A549 (cell line): ENCODE data around the gene TMEM135.

Experiments used
- CEBPB ChIP-seq, 2 experiments: fragments of >200 bp in 1 of 2; sonication (Bioruptor Twin) in 1 of 2; formaldehyde crosslinking in 1 of 2; IDR thresholded peaks; 2 replicates each; pipeline ENCODE4 v1.6.1; 2012 to 2016
- CHD4 ChIP-seq: fragments of 200-600 bp; sonication (generic); IDR thresholded peaks from 2 replicates; pipeline ENCODE4 v1.6.1; 2016; ENCODE audit warnings: antibody characterized with exemption, mild to moderate bottlenecking, borderline replicate concordance
- MAZ ChIP-seq: fragments of 150-350 bp; IDR thresholded peaks from 2 replicates; pipeline ENCODE4 v1.6.1; 2014; ENCODE audit warnings: antibody characterized with exemption, low read depth, low read length, borderline replicate concordance
- POLR2A ChIP-seq: IDR thresholded peaks from 2 replicates; pipeline ENCODE4 v1.6.1; 2012; ENCODE audit warnings: mild to moderate bottlenecking, low read length
- POLR2AphosphoS2 ChIP-seq: conservative IDR thresholded peaks from 2 replicates; pipeline ENCODE4 v1.6.1; 2012; ENCODE audit warnings: low read length, improper control_type of control experiment, inconsistent platforms
- RAD21 ChIP-seq, 2 experiments: fragments of >200 bp in 1 of 2; sonication (Bioruptor Twin) in 1 of 2; formaldehyde crosslinking in 1 of 2; IDR thresholded peaks in 1 of 2; conservative IDR thresholded peaks in 1 of 2; 2 replicates in 1 of 2; 3 replicates in 1 of 2; pipeline ENCODE4 v1.6.1; 2012 to 2018; ENCODE audit warnings: inconsistent platforms in 1 of 2
- SMC3 ChIP-seq: fragments of >200 bp; sonication (Bioruptor Twin); formaldehyde crosslinking; IDR thresholded peaks from 3 replicates; pipeline ENCODE4 v1.6.1; 2018; ENCODE audit warnings: inconsistent platforms
- SREBF2 ChIP-seq: fragments of 450-650 bp; IDR thresholded peaks from 2 replicates; pipeline ENCODE4 v1.6.1; 2014; ENCODE audit warnings: mild to moderate bottlenecking, moderate library complexity
- ZFP36 ChIP-seq: fragments of 450-650 bp; IDR thresholded peaks from 2 replicates; pipeline ENCODE4 v1.6.1; 2014; ENCODE audit warnings: borderline replicate concordance; ENCODE audit not compliant: partially characterized antibody
- TF ChIP-seq, protein P1 (sequence below): fragments of >200 bp; sonication (Bioruptor Twin); formaldehyde crosslinking; IDR thresholded peaks from 3 replicates; pipeline ENCODE4 v1.5.1; 2016
- TF ChIP-seq, protein P2 (sequence below): fragments of 450-650 bp; IDR thresholded peaks from 2 replicates; pipeline ENCODE4 v1.6.1; 2014; ENCODE audit warnings: antibody characterized with exemption
- TF ChIP-seq, protein P3 (sequence below): IDR thresholded peaks from 2 replicates; pipeline ENCODE4 v1.6.1; 2012
- TF ChIP-seq, protein P4 (sequence below): IDR thresholded peaks from 2 replicates; pipeline ENCODE4 v1.6.1; 2012

DNA sequence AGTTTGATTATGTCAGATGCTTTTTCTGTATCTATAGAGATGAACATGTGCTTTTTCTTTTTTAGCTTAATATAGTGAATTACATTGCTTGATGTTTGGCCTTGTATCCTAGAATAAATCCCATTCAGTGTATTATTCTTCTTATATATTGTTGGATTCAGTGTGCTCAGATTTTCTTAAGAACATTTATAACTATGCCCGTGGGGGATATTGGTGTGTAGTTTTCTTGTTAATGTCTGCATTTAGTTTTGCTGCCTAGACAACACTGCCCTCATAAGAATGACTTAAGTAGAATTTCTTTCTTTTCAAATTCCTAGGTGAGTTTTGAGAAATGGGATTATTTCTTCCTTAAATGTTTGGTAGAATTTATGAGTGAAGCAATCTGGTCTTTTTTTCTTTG, 98.5 kb downstream of the TMEM135 start:
- no peak for TF ChIP-seq CHD4
- TF ChIP-seq, protein P1, sequence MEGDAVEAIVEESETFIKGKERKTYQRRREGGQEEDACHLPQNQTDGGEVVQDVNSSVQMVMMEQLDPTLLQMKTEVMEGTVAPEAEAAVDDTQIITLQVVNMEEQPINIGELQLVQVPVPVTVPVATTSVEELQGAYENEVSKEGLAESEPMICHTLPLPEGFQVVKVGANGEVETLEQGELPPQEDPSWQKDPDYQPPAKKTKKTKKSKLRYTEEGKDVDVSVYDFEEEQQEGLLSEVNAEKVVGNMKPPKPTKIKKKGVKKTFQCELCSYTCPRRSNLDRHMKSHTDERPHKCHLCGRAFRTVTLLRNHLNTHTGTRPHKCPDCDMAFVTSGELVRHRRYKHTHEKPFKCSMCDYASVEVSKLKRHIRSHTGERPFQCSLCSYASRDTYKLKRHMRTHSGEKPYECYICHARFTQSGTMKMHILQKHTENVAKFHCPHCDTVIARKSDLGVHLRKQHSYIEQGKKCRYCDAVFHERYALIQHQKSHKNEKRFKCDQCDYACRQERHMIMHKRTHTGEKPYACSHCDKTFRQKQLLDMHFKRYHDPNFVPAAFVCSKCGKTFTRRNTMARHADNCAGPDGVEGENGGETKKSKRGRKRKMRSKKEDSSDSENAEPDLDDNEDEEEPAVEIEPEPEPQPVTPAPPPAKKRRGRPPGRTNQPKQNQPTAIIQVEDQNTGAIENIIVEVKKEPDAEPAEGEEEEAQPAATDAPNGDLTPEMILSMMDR, result no peak
- no peak for TF ChIP-seq POLR2A
- TF ChIP-seq SREBF2, result no peak
- no peak for TF ChIP-seq RAD21 (conservative IDR thresholded peaks at IDR 0.05 in 1 of 2, IDR thresholded peaks at IDR 0.05 in 1 of 2)
- TF ChIP-seq, protein P2, sequence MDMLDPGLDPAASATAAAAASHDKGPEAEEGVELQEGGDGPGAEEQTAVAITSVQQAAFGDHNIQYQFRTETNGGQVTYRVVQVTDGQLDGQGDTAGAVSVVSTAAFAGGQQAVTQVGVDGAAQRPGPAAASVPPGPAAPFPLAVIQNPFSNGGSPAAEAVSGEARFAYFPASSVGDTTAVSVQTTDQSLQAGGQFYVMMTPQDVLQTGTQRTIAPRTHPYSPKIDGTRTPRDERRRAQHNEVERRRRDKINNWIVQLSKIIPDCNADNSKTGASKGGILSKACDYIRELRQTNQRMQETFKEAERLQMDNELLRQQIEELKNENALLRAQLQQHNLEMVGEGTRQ, result no peak
- no peak for TF ChIP-seq MAZ
- TF ChIP-seq ZFP36, result no peak
- no peak for TF ChIP-seq CEBPB (IDR thresholded peaks at IDR 0.05)
- TF ChIP-seq, protein P3, sequence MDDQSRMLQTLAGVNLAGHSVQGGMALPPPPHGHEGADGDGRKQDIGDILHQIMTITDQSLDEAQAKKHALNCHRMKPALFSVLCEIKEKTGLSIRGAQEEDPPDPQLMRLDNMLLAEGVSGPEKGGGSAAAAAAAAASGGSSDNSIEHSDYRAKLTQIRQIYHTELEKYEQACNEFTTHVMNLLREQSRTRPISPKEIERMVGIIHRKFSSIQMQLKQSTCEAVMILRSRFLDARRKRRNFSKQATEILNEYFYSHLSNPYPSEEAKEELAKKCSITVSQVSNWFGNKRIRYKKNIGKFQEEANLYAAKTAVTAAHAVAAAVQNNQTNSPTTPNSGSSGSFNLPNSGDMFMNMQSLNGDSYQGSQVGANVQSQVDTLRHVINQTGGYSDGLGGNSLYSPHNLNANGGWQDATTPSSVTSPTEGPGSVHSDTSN, result no peak
- TF ChIP-seq, protein P4, sequence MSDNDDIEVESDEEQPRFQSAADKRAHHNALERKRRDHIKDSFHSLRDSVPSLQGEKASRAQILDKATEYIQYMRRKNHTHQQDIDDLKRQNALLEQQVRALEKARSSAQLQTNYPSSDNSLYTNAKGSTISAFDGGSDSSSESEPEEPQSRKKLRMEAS, result no peak
- no peak for TF ChIP-seq SMC3
- no peak for TF ChIP-seq POLR2AphosphoS2
